Vagina (tissue), 2 donors: ENCODE results near the gene OGG1.

Experiments
- POLR2A ChIP-seq, 2 donors: fragments of 450-650 bp; IDR thresholded peaks; one replicate each; pipeline ENCODE4 v1.6.1; 2017; ENCODE audit warnings: antibody characterized with exemption in 2 of 2, mild to moderate bottlenecking in 2 of 2, moderate library complexity in 2 of 2
- TF ChIP-seq, protein P1 (sequence below), 3 experiments: fragments of 450-650 bp in 2 of 3; fragments of 200-600 bp in 1 of 3; sonication (generic) in 1 of 3; IDR thresholded peaks; one replicate each; pipeline ENCODE4 v1.5.1; 2017 to 2019; ENCODE audit warnings: antibody characterized with exemption in 3 of 3, mild to moderate bottlenecking in 2 of 3, moderate library complexity in 2 of 3

- TF ChIP-seq, protein P1, sequence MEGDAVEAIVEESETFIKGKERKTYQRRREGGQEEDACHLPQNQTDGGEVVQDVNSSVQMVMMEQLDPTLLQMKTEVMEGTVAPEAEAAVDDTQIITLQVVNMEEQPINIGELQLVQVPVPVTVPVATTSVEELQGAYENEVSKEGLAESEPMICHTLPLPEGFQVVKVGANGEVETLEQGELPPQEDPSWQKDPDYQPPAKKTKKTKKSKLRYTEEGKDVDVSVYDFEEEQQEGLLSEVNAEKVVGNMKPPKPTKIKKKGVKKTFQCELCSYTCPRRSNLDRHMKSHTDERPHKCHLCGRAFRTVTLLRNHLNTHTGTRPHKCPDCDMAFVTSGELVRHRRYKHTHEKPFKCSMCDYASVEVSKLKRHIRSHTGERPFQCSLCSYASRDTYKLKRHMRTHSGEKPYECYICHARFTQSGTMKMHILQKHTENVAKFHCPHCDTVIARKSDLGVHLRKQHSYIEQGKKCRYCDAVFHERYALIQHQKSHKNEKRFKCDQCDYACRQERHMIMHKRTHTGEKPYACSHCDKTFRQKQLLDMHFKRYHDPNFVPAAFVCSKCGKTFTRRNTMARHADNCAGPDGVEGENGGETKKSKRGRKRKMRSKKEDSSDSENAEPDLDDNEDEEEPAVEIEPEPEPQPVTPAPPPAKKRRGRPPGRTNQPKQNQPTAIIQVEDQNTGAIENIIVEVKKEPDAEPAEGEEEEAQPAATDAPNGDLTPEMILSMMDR (IDR thresholded peaks at IDR 0.05), result no peak
- TF ChIP-seq POLR2A (IDR thresholded peaks at IDR 0.05), result no peak
Measured at GRCh38 chr3:9761919-9762318, 12.2 kb downstream of the OGG1 start.
